ENCODE data around the gene CD247.
A peak's percentile ranks its signal among the peaks of the same experiment; 100 is the strongest.

Gene CD247

GRCh38 chr1:167512046-167512654, 6.2 kb downstream of the CD247 start:
- peak; percentile 44 for DNase-seq (ENCODE audit: low spot score)

- DNase-seq (ENCODE audit: low spot score) = no peak
These were observed 6.8 kb downstream of the CD247 start for GRCh38 chr1:167511374-167511986.

DNA sequence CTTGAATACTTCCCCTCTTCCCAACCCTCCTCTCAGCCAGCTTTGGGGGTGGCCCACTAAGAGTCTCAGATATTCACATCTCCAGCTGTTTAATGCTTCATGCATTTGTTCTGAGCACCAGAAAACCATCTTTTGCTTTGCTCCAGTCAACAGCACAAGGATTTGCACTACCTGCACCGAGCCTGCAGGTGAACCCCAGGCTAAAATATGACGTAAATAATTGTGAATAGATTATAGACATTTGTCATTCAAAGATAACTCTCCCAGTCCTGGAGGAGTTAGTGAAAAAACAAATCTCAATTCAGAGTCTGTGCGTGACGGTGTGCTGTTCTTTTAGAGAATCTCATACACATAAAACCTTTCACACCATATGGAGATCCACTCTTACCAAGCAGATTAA, 7.4 kb downstream of the CD247 start:
- DNase-seq (ENCODE audit: low spot score) = no peak

- DNase-seq (ENCODE audit: low spot score) = no peak
These were observed 8.1 kb downstream of the CD247 start for GRCh38 chr1:167510244-167510643.

DNA sequence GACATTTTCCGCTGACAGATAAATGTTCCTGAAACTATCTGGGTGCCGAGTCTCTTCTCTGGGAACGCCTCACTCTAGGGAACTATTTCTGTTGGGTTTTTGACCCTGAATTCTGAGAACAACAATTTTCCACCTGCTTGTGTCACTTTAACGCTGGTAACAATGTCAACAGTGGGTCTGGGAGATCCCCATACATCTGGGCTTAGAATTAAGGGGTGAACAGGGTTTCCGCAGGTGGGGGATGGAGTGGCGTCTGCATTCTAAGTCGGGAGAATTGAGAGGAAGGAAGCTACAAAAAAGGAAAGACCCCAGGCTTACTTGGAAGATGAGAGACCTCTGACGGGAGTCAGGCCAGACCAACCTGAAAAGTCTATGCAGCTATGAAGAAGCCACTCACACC, 8.7 kb downstream of the CD247 start:
- no peak for DNase-seq (ENCODE audit: low spot score)

DNA sequence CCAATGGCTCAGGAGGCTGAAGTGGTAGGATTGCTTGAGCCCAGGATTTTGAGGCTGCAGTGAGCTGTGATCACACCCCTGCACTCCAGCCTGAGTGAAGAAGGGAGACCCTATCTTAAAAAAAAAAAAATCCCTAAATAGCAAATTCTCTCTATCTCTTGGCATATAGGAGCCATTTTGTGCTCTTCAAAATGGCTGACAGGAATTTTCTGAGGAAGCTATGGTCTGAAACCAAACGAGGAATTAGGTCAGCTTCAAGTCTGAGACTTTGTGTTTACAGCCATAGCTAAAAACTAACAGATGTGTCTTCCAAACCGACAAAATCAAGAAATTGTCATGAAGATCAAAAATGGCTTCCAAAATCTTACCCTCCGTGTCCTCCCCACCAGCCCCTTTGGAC, 10.6 kb downstream of the CD247 start:
- DNase-seq (ENCODE audit: low spot score) = no peak

DNA sequence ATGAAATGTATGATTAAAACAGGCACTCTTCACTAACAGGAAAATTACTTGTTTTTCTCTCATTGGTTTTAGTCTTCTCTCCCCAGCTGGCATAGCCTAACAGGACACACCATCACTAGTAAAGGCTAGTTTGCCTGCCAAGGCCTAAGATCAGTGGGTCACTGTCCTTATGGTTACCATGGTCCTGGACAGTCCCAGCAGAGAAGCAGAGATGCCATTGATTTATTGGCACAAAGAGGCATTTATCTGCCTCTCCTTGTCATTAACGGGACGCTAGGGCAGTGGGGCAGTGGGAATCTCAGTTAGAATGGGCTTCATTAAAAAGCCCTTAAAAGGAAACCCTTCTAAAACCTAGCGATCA, 13.9 kb downstream of the CD247 start:
- no peak for DNase-seq (ENCODE audit: low spot score)

DNA sequence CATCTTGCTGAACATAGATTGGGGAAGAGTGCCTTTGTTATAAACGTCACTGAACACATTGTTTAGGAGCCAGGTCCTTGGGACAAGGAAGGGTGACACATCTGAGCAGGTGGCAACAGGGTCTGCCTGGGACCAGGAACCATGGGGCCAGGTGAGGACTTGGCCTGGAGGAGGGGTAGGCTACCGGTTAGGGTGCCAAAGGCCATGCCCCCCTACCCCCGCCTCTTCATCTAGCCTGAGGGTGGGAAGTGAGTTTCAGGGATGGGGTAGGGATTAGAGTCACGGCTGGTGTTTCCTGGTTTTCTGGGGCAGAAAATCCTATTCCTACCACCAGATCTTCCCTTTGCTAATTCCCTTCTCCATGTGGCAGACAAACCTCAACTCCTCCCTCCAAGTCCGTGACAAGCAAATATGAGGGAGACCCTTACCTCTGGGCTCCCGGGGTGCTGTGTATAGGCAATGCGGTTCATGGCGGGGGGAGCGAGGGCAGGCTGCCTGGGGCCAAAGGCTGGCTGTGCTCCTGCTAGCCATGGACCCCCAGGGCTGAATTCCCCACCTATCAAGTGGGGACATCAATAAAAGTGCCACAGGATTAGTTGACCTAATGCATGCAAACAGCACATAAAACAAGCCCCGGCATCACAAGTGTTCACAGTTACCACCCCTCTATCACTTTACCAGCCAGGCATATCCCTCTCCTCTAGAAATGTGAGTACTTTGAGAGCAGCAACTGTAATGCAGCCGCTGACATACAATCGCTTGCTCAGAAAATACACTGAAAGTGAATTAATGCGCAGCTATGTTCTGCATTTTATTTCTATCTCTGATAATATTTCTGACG, 14.5 kb downstream of the CD247 start:
- DNase-seq (ENCODE audit: low spot score) = no peak

DNA sequence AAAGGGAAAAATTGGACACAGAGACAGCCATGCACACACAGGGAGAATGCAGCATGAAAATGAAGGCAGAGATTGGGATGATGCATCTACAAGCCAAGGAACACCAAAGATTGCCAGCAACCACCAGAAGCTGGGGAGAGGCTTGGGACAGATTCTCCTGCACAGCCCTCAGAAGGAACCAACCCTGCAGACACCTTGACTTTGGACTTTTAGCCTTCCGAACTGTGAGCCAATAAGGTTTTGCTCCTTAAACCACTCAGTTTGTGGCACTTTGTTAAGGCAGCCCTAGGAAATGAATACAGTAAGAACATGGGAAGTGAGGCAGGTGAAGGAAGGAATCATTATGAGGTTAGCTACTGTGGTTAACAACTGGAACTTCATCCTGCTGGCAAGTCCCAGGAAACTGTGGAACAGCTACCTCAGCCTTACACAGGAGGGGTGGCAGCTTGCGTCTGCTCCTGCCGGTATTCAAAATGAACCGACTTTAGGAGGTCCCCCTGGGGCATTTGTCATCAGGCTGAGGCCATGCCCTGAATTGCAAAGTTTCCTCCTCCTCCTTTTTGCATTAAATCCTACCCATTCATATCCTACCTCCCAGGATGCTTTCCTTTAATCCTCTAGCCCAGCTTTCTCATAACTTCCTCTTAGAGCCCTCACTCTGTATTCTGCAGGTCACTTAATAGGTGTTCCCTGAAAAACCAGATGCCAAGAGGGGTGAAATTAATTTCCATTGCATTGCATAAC, 15.4 kb downstream of the CD247 start:
- no peak for DNase-seq (ENCODE audit: low spot score)

GRCh38 chr1:167502192-167502551, 16.2 kb downstream of the CD247 start:
- peak; percentile 44 for DNase-seq (ENCODE audit: low spot score)

DNA sequence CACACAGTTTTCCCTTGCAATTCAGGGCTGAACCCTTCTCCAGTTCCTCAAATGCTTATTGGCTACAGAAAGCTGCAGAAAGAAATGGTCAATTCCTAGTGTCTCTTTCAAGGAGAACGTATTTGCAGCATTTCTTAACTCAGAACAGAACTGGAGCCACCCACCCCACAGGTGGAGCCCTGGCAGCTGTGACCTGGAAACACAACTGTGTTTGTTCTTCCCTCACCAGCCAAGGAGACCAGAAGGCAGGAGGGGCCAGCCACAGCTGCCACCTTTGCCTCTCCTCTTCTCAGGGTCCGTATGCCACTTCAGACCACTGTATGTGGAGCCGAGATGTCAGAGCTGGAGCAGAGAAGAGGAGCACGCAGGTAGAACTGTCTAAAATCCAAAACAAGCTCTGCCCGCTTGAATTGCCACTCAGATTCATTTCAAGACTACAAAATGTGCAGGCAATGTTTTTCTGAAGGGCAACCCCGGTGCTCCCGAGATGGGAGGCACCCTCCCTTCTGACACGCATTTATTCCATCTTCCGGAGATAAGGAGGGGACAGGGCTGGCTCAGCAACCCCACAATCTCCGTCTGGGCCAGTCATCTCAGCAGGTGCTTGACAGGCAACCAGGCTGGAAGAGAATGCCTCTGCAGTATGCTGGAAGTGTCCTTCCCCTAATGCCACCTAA, 16.7 kb downstream of the CD247 start:
- peak; percentile 72 for DNase-seq (ENCODE audit: low spot score)

- DNase-seq (ENCODE audit: low spot score) = peak; percentile 68
These were observed 18.0 kb downstream of the CD247 start for GRCh38 chr1:167500283-167500860.

GRCh38 chr1:167499664-167500101, 18.6 kb downstream of the CD247 start:
- peak; percentile 42 for DNase-seq (ENCODE audit: low spot score)

- no peak for DNase-seq (ENCODE audit: low spot score)
These were observed 19.2 kb downstream of the CD247 start for GRCh38 chr1:167499106-167499505.

DNA sequence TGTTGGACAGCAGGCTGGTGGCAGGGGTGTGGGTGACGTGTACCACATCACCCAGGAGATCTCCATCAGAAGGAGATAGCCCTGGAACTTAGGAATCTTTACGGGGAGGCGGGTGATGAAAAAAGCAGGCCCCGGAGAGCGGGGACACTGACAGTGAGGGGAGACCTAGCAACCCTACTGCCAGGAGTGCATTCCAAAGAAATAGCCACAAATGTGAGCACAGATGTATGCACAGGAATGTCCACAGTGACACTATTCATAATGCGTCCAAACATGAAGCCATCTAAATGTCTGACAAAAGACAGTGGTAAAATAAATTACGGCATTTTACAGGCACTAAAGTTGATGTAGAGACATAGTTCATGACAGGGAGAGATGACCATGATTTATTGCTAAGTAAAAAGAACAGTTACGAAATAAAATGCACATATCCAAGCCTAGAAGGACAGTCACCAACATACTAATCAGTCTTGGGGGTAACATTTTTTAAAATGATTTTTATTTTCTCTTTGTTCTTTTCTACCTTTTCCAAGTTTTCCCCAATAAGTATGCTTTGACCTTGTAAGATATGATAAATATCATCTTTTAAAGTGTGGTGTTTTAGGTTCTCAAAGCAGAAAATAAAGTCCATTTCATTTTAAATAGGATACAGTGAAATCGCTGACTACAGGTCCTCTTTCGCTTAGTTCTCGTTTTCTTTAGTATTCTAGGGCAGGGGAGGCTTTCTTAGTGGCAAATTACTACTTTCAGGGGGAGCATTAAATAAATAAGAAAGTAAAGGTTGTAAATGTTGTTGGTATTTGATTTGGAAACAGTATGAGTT, 21.3 kb downstream of the CD247 start:
- no peak for DNase-seq (ENCODE audit: low spot score)

DNA sequence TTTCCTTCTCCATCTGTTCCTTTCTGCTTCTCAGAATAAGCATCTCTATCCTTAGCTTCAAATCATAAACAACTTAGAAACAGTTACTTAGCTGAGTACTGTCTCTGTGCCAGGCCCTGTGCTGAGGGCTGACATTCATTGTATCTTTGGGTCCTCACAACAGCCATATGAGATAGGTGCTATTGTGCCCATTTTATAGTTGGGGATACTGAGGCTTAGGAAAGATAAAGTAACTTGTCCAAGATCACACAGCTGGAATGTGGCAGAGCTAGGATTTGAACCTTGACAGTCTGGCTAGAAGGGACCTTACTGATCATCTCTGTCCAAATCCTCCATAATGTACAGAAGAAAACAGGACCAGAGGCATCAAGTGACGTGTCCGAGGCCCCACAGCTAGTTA, 25.0 kb downstream of the CD247 start:
- no peak for DNase-seq (ENCODE audit: low spot score)

DNA sequence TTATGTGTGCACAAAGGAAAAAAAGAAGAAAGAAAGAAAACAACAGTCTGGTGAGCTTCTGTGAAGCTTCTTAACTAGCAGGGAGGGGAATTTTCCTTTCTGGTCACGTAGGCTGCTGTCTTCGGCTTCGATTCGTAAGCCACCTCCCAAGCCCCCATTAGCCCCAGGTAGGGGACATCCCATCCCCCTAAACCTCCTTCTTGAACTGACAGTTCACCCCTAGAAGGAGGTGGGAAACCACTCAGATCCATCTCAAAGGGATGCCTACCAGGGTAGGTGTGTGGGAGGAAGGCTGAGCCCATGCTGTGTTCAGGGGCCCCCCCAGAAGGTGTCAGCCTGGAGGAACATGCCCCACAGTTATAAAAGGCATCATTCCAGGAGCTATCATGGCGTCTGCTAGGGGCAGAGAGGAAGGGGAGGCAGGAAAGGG, 25.8 kb downstream of the CD247 start:
- peak; percentile 49 for DNase-seq (ENCODE audit: low spot score)

DNA sequence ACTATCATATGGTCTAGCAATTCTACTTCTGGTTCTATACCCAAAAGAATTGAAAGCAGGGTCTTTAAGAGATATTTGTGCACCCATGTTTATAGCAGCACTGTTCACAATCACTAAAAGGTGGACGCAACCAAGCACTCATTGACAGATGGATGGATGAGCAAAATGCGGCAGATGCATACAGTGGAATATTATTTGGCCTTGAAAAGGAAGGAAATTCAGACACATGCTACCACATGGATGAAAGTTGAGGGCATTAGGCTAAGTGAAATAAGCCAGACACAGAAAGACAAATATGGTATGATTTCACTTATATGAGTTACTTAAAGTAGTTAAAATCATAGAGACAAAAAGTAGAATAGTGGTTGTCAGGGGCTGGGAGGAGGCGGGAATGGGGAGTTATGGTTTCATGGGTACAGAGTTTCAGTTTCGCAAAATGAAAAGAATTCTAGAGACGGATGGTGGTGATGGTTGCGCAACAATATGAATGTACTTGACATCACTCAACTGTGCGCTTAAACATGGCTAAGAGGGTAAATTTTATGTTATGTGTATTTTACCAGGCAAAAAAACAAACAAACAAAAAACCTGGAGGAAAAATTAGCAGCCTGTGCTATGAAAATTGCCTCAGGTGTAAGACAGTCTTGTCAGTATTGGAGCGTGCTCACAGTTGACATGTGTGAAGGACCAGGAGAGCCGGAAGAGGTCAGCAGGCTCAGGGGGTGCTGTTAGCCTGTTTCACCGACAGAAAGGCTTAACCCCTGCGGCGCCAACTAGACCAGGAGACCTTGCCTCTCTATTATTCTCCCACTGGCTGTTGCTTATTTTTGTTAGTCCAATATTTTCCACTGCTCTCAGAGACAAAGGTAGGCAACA, 26.5 kb downstream of the CD247 start:
- DNase-seq (ENCODE audit: low spot score) = peak; percentile 69

DNA sequence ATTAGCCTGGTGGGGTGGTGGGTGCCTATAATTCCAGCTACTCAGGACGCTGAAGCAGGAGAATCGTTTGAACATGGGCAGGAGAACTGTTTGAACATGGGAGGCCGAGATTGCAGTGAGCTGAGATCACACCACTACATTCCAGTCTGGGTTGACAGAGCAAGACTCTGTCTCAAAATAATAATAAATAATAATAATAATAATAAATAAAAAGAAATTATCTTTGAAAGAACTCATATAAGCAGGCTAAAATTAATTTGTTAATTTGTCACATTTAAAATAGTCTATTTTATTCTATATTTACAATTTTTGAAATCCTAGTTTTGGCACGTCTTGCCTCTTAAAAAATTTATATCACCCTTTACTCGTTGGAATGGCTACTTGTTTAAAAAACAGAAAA, 27.6 kb downstream of the CD247 start:
- DNase-seq (ENCODE audit: low spot score) = no peak

All from activated CD4-positive, alpha-beta T cell treated with anti-CD3 and anti-CD28 coated beads, Interleukin-2, Interleukin-4, amounts not matched to agents 100 ng/mL and 50 ng/mL, durations not matched to agents 16 hours and 8 hours (primary cell).